H1 (cell line): Measurements from ENCODE around the gene SLFN12. TPM values are rescaled to one million over a fixed set of nuclear protein-coding genes. Genes with fewer than 3 reads are reported as not detected.

Experiments
- CTCF ChIA-PET: fragments of 300-600 bp; sonication (Branson Sonifier 250); formaldehyde crosslinking; loops from one replicate; lab custom pipeline; 2021; ENCODE audit not compliant: partially characterized antibody; lab: Charles Lee
- POLR2A ChIA-PET: fragments of 300-600 bp; sonication (Branson Sonifier 250); formaldehyde crosslinking; loops from one replicate; lab custom pipeline; 2021; ENCODE audit warnings: inconsistent platforms; ENCODE audit not compliant: partially characterized antibody; lab: Charles Lee
- DNase-seq, 2 experiments: peaks; one replicate each; pipeline versions ENCODE4 v3.0.0 to v3.0.0-alpha.2; 2010 to 2022; ENCODE audit warnings: low spot score in 2 of 2, low read depth in 1 of 2, mixed read lengths in 1 of 2
- FAIRE-seq: peaks from 2 replicates; lab custom pipeline; 2011; peaks lifted over from hg19 to GRCh38; lab: Jason Lieb, UNC
- H2AFZ ChIP-seq: 2 replicates; pipeline ENCODE4 v1.8.1; 2012; ENCODE audit warnings: low read length, inconsistent platforms
- H2AK5ac ChIP-seq: 2 replicates; pipeline ENCODE4 v1.6.1; 2013; ENCODE audit warnings: low read depth, low read length
- H2BK120ac ChIP-seq: replicated peaks from 2 replicates; pipeline ENCODE3; 2013; ENCODE audit warnings: low read depth, low read length, inconsistent platforms
- H2BK12ac ChIP-seq: 2 replicates; pipeline ENCODE4 v1.6.1; 2013; ENCODE audit warnings: low read depth, low read length
- H2BK15ac ChIP-seq: 2 replicates; pipeline ENCODE4 v1.6.1; 2013; ENCODE audit warnings: low read length
- H2BK20ac ChIP-seq: 2 replicates; pipeline ENCODE4 v1.6.1; 2013; ENCODE audit warnings: low read length
- H2BK5ac ChIP-seq: 2 replicates; pipeline ENCODE4 v1.6.1; 2013; ENCODE audit warnings: low read depth, low read length
- H3K14ac ChIP-seq: 2 replicates; pipeline ENCODE4 v1.6.1; 2013; ENCODE audit warnings: inconsistent platforms; ENCODE audit not compliant: insufficient read length
- H3K18ac ChIP-seq: 2 replicates; pipeline ENCODE4 v1.6.1; 2013; ENCODE audit warnings: low read length; ENCODE audit errors: extremely low read depth
- H3K23ac ChIP-seq: 2 replicates; pipeline ENCODE4 v1.6.1; 2013; ENCODE audit warnings: inconsistent platforms; ENCODE audit not compliant: insufficient read length
- H3K23me2 ChIP-seq: 2 replicates; pipeline ENCODE4 v1.6.1; 2013; ENCODE audit warnings: low read depth, low read length
- H3K27ac ChIP-seq: 2 replicates; pipeline ENCODE4 v1.6.1; 2011; ENCODE audit warnings: low read depth, low read length, inconsistent platforms
- H3K27me3 ChIP-seq, 4 experiments: replicated peaks in 1 of 4; 1 replicate in 1 of 4; 2 replicates in 3 of 4; pipeline versions ENCODE4 v1.6.1 to v1.8.1; 2011 to 2013; ENCODE audit warnings: low read length in 3 of 4, mild to moderate bottlenecking in 3 of 4, inconsistent platforms in 2 of 4, mixed read lengths in 2 of 4, moderate library complexity in 1 of 4; ENCODE audit not compliant: control insufficient read depth in 3 of 4, insufficient read depth in 3 of 4; ENCODE audit errors: extremely low read depth in 1 of 4
- H3K36me3 ChIP-seq, 4 experiments: 2 replicates each; pipeline versions ENCODE4 v1.6.1 to v1.8.1; 2011 to 2013; ENCODE audit warnings: mild to moderate bottlenecking in 4 of 4, low read length in 3 of 4, moderate library complexity in 2 of 4, control low read depth in 1 of 4, inconsistent platforms in 1 of 4; ENCODE audit not compliant: insufficient read depth in 4 of 4, control insufficient read depth in 2 of 4
- H3K4ac ChIP-seq: replicated peaks from 2 replicates; pipeline ENCODE3; 2013; ENCODE audit warnings: low read length, low read depth, mixed read lengths, inconsistent platforms; ENCODE audit not compliant: insufficient read length
- H3K4me1 ChIP-seq, 4 experiments: replicated peaks in 1 of 4; 1 replicate in 1 of 4; 2 replicates in 3 of 4; pipeline versions ENCODE4 v1.6.1 to v1.8.1; 2011 to 2013; ENCODE audit warnings: low read length in 3 of 4, inconsistent platforms in 2 of 4, mixed read lengths in 1 of 4; ENCODE audit not compliant: insufficient read depth in 4 of 4, control insufficient read depth in 3 of 4
- H3K4me2 ChIP-seq, 2 experiments: 2 replicates each; pipeline versions ENCODE4 v1.6.1 to v1.8.1; 2011 to 2013; ENCODE audit warnings: low read depth in 2 of 2, low read length in 2 of 2, control low read depth in 1 of 2, inconsistent platforms in 1 of 2, mild to moderate bottlenecking in 1 of 2; ENCODE audit not compliant: insufficient read depth in 1 of 2
- H3K4me3 ChIP-seq, 4 experiments: fragments of 200-600, 300-600 bp in 1 of 4; sonication (generic), shearing (Covaris generic), sonication (Bioruptor Twin) in 1 of 4; 2 replicates each; pipeline versions ENCODE4 v1.5.1 to v1.8.1; 2011 to 2016; ENCODE audit warnings: low read length in 4 of 4, low read depth in 3 of 4, control low read depth in 2 of 4, inconsistent platforms in 2 of 4, mild to moderate bottlenecking in 2 of 4, mixed read lengths in 1 of 4, moderate library complexity in 1 of 4; ENCODE audit not compliant: insufficient read depth in 2 of 4; ENCODE audit errors: extremely low read depth in 1 of 4
- H3K56ac ChIP-seq: replicated peaks from 2 replicates; pipeline ENCODE3; 2013; ENCODE audit warnings: low read depth, mild to moderate bottlenecking, mixed read lengths, low read length, inconsistent platforms; ENCODE audit not compliant: insufficient read length
- H3K79me1 ChIP-seq: 2 replicates; pipeline ENCODE4 v1.6.1; 2013; ENCODE audit warnings: low read depth, low read length, control low read depth
- H3K79me2 ChIP-seq, 2 experiments: 2 replicates each; pipeline versions ENCODE4 v1.6.1 to v1.8.1; 2012 to 2013; ENCODE audit warnings: low read length in 2 of 2, mild to moderate bottlenecking in 2 of 2, inconsistent platforms in 1 of 2; ENCODE audit not compliant: insufficient read depth in 2 of 2, control insufficient read depth in 1 of 2
- H3K9ac ChIP-seq, 4 experiments: replicated peaks in 1 of 4; 1 replicate in 1 of 4; 2 replicates in 3 of 4; pipeline versions ENCODE4 v1.6.1 to v1.8.1; 2011 to 2013; ENCODE audit warnings: low read depth in 3 of 4, low read length in 3 of 4, control low read depth in 2 of 4, mild to moderate bottlenecking in 2 of 4, moderate library complexity in 2 of 4, inconsistent platforms in 1 of 4; ENCODE audit errors: extremely low read depth in 1 of 4
- H3K9me3 ChIP-seq, 2 experiments: 2 replicates each; pipeline versions ENCODE4 v1.6.1 to v1.8.1; 2012 to 2013; ENCODE audit warnings: mild to moderate bottlenecking in 2 of 2, moderate library complexity in 2 of 2, control low read depth in 1 of 2, inconsistent platforms in 1 of 2, low read depth in 1 of 2, low read length in 1 of 2, mixed read lengths in 1 of 2; ENCODE audit not compliant: insufficient read depth in 2 of 2
- H4K20me1 ChIP-seq, 2 experiments: replicated peaks in 1 of 2; 2 replicates each; pipeline versions ENCODE3 to v1.8.1; 2011 to 2013; ENCODE audit warnings: inconsistent platforms in 2 of 2, low read length in 2 of 2, mild to moderate bottlenecking in 1 of 2; ENCODE audit not compliant: insufficient read depth in 2 of 2, control insufficient read depth in 1 of 2
- H4K5ac ChIP-seq: 2 replicates; pipeline ENCODE4 v1.6.1; 2013; ENCODE audit warnings: low read length, low read depth, mixed read lengths, inconsistent platforms; ENCODE audit not compliant: insufficient read length
- H4K8ac ChIP-seq: 2 replicates; pipeline ENCODE4 v1.8.0; 2013; ENCODE audit warnings: mild to moderate bottlenecking, moderate library complexity, low read length, inconsistent platforms; ENCODE audit not compliant: insufficient read depth; ENCODE audit errors: extremely low read depth
- H4K91ac ChIP-seq: replicated peaks from 2 replicates; pipeline ENCODE3; 2013; ENCODE audit warnings: low read length, mixed read lengths, inconsistent platforms; ENCODE audit not compliant: insufficient read length
- BCL11A ChIP-seq, 2 experiments: IDR thresholded peaks; one replicate each; pipeline ENCODE4 v1.6.1; 2011; ENCODE audit warnings: low read depth in 2 of 2, low read length in 2 of 2, mild to moderate bottlenecking in 2 of 2
- EP300 ChIP-seq, 2 experiments: IDR thresholded peaks; 1 replicate in 1 of 2; 2 replicates in 1 of 2; pipeline ENCODE4 v1.6.1; 2011 to 2012; ENCODE audit warnings: low read depth in 2 of 2, low read length in 2 of 2, mild to moderate bottlenecking in 2 of 2, borderline replicate concordance in 1 of 2, inconsistent platforms in 1 of 2, moderate library complexity in 1 of 2
- EZH2 ChIP-seq: fragments of 200-600 bp; sonication (generic); IDR thresholded peaks from 2 replicates; pipeline ENCODE4 v1.7.1; 2012; ENCODE audit warnings: low read depth, mild to moderate bottlenecking, moderate library complexity, low read length, inconsistent platforms; ENCODE audit not compliant: severe bottlenecking
- HDAC6 ChIP-seq: IDR thresholded peaks from one replicate; pipeline ENCODE4 v1.7.1; 2012; ENCODE audit warnings: low read depth, mild to moderate bottlenecking, inconsistent platforms, low read length, moderate library complexity
- JUND ChIP-seq: IDR thresholded peaks from 2 replicates; pipeline ENCODE4 v1.6.1; 2011; ENCODE audit warnings: mild to moderate bottlenecking, improper control_type of control experiment, low read length
- KDM4A ChIP-seq: IDR thresholded peaks from one replicate; pipeline ENCODE4 v1.7.1; 2012; ENCODE audit warnings: low read depth, mild to moderate bottlenecking, moderate library complexity, low read length, inconsistent platforms; ENCODE audit not compliant: severe bottlenecking
- MAFK ChIP-seq: IDR thresholded peaks from 2 replicates; pipeline ENCODE4 v1.6.1; 2012; ENCODE audit warnings: low read depth, mild to moderate bottlenecking, improper control_type of control experiment, low read length
- PHF8 ChIP-seq: fragments of 200-600 bp; sonication (generic); conservative IDR thresholded peaks from 2 replicates; pipeline ENCODE4 v1.7.1; 2012; ENCODE audit warnings: low read depth, mild to moderate bottlenecking, inconsistent platforms, low read length, moderate library complexity
- POLR2A ChIP-seq, 2 experiments: IDR thresholded peaks; 1 replicate in 1 of 2; 2 replicates in 1 of 2; pipeline ENCODE4 v1.6.1; 2011; ENCODE audit warnings: low read depth in 2 of 2, low read length in 2 of 2, mild to moderate bottlenecking in 2 of 2; ENCODE audit errors: control extremely low read depth in 1 of 2
- SAP30 ChIP-seq: fragments of 300-600 bp; sonication (generic); IDR thresholded peaks from 2 replicates; pipeline ENCODE4 v1.7.1; 2012; ENCODE audit warnings: low read length, moderate library complexity, mild to moderate bottlenecking, inconsistent platforms; ENCODE audit not compliant: insufficient read depth, insufficient replicate concordance
- TEAD4 ChIP-seq: IDR thresholded peaks from 2 replicates; pipeline ENCODE4 v1.6.1; 2012; ENCODE audit warnings: low read depth, low read length, inconsistent platforms, mixed read lengths
- WGBS, 2 experiments: shearing (Covaris generic) in 1 of 2; methylation state at CpG; one replicate each; pipeline versions ENCODE4 v1.1.6 to v1.1.7; 2013 to 2015; ENCODE audit warnings: low lambda C conversion rate in 2 of 2, mixed read lengths in 2 of 2, inconsistent platforms in 1 of 2, low coverage in 1 of 2, missing lambda C conversion rate in 1 of 2; ENCODE audit not compliant: insufficient replicate concordance in 2 of 2, insufficient coverage in 1 of 2, insufficient read length in 1 of 2; ENCODE audit errors: extremely low coverage in 1 of 2, missing lambda C conversion rate in 1 of 2; 5-methylcytosine and 5-hydroxymethylcytosine counted together
- polyA plus RNA-seq, 7 experiments: library from polyadenylated mRNA; depleted of rRNA in 3 of 7; stranded (reverse) in 5 of 7; unstranded in 2 of 7; fragments of >200 nt in 5 of 7; fragments of 200-250 nt in 2 of 7; gene quantifications; 1 replicate in 5 of 7; 2 replicates in 1 of 7; 4 replicates in 1 of 7; pipeline versions ENCODE4 v1.2.1 to v1.2.3, GENCODE V29; 2011 to 2013; ENCODE audit warnings: missing spikeins in 2 of 7, mixed read lengths in 2 of 7
- total RNA-seq: library from RNA; stranded (reverse); fragmentation: NEBNext Ultra II Directional; extraction: Animal tissue kit (Norgen Biotek cat#: 25700); gene quantifications from 2 replicates; pipeline ENCODE4 v1.2.1, GENCODE V29; 2021

SLFN12 gene
- total and polyA plus RNA-seq, 2 of the 8 experiments (the other 6 are each of a cell fraction or from before 2014, with no cell fraction given): 1.6 to 10.7 TPM

DNA sequence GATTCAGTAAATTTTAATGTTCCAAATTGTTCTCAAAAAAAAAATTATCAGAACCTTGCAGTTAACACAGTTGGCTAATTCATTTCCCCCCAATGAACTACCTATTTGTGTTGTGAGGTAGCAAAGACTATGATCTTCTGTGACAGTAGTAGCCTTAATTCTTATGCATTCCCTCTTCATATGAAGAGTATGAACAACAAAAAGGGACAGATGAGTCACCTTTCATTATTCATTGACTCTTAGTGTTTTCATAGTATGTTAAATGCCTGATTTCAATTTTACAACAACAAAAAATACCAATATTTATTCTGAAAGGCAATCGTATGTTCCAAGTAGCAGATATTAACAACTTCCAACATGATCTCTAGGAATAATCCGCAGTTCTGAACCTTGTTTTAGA, 55.2 kb downstream of the SLFN12 start:
- H3K9me3 ChIP-seq: no peaks in the 10 kb centered on the region
- H2BK12ac ChIP-seq: no peak overlapping the region
- H3K4me2 ChIP-seq: no peak overlapping the region
- no peak overlapping the region for H3K14ac ChIP-seq
- no peak overlapping the region for H3K27ac ChIP-seq
- no peaks in the 10 kb centered on the region for H3K79me2 ChIP-seq
- TF ChIP-seq SAP30 (no peak), PHF8 (no peak), MAFK (no peak), TEAD4 (no peak), KDM4A (no peak), BCL11A (IDR thresholded peaks at IDR 0.05; ENCODE audit: low read depth in 2 of 2, low read length in 2 of 2) (no peak), EZH2 (no peak), HDAC6 (no peak), JUND (no peak), POLR2A (IDR thresholded peaks at IDR 0.05; ENCODE audit: control extremely low read depth in 1 of 2, low read depth in 2 of 2, low read length in 2 of 2) (no peak), EP300 (IDR thresholded peaks at IDR 0.05; ENCODE audit: borderline replicate concordance in 1 of 2, low read depth in 2 of 2, low read length in 2 of 2) (no peak)
- TF ChIP-seq, all 59 proteins: peak for 0
- no peak overlapping the region for H2AFZ ChIP-seq
- ChIA-PET POLR2A (no interaction called here), CTCF (no interaction called here)
- WGBS, 2 experiments: 71% methylated on average over 2 of the region's 2 CpGs; no CpG with 5 or more reads in 1 of the 2 experiments
- no peak overlapping the region for H3K23ac ChIP-seq
- FAIRE-seq (no peak), DNase-seq (no peak)
- H4K5ac ChIP-seq: no peak overlapping the region
- no peaks in the 10 kb centered on the region for H3K36me3 ChIP-seq
- no peak overlapping the region for H2BK5ac ChIP-seq
- no peak overlapping the region for H3K18ac ChIP-seq
- H3K9ac ChIP-seq: no peak overlapping the region
- no peaks in the 10 kb centered on the region for H4K20me1 ChIP-seq
- H3K23me2 ChIP-seq: peaks cover 9% of the 10 kb centered on the region; the same call in 1 of the 2 replicates
- no peak overlapping the region for H3K56ac ChIP-seq
- no peak overlapping the region for H2BK120ac ChIP-seq
- no peak overlapping the region for H2BK20ac ChIP-seq
- no peak overlapping the region for H3K4ac ChIP-seq
- peaks cover 29 to 49% (median 34%) of the 10 kb centered on the region in 4 experiments for H3K27me3 ChIP-seq
- no peak overlapping the region for H2AK5ac ChIP-seq
- H3K4me1 ChIP-seq: peaks cover 0 to 4% (median 3%) of the 10 kb centered on the region in 4 experiments; a peak in 4 of 7 replicates
- H4K91ac ChIP-seq: no peak overlapping the region
- H2BK15ac ChIP-seq: no peak overlapping the region
- H3K4me3 ChIP-seq: no peak overlapping the region
- H3K79me1 ChIP-seq: no peaks in the 10 kb centered on the region
- H4K8ac ChIP-seq: no peak overlapping the region
